Measurements from ENCODE around the gene ALDH1L1.

Gene ALDH1L1

GRCh38 chr3:126191246-126191645, 10.9 kb upstream of the ALDH1L1 start:
- no peak for DNase-seq

GRCh38 chr3:126187920-126188319, 7.5 kb upstream of the ALDH1L1 start:
- DNase-seq = no peak

GRCh38 chr3:126186749-126187148, 6.4 kb upstream of the ALDH1L1 start:
- DNase-seq = no peak

GRCh38 chr3:126186271-126186670, 5.9 kb upstream of the ALDH1L1 start:
- no peak for DNase-seq

- no peak for DNase-seq
These were observed 4.1 kb upstream of the ALDH1L1 start for GRCh38 chr3:126184465-126185000.

- no peak for DNase-seq
These were observed 976 bp upstream of the ALDH1L1 start for GRCh38 chr3:126181398-126181725.

- peak; percentile 10 for DNase-seq
These were observed 435 bp downstream of the ALDH1L1 start for GRCh38 chr3:126179825-126180476.

GRCh38 chr3:126170073-126170777, 10.2 kb downstream of the ALDH1L1 start:
- DNase-seq = no peak

GRCh38 chr3:126167566-126167965, 12.8 kb downstream of the ALDH1L1 start:
- no peak for DNase-seq

- no peak for DNase-seq
These were observed 14.4 kb downstream of the ALDH1L1 start for GRCh38 chr3:126166009-126166408.

- DNase-seq = no peak
These were observed 19.1 kb downstream of the ALDH1L1 start for GRCh38 chr3:126161309-126161708.

- no peak for DNase-seq
These were observed 19.9 kb downstream of the ALDH1L1 start for GRCh38 chr3:126160243-126161210.

- DNase-seq = no peak
These were observed 20.9 kb downstream of the ALDH1L1 start for GRCh38 chr3:126159476-126159875.

- no peak for DNase-seq
These were observed 21.4 kb downstream of the ALDH1L1 start for GRCh38 chr3:126158912-126159454.

- no peak for DNase-seq
These were observed 22.1 kb downstream of the ALDH1L1 start for GRCh38 chr3:126158016-126158911.

- no peak for DNase-seq
These were observed 23.2 kb downstream of the ALDH1L1 start for GRCh38 chr3:126157083-126157768.

GRCh38 chr3:126156468-126156867, 23.9 kb downstream of the ALDH1L1 start:
- no peak for DNase-seq

- DNase-seq = no peak
These were observed 24.6 kb downstream of the ALDH1L1 start for GRCh38 chr3:126155819-126156218.

GRCh38 chr3:126155280-126155640, 25.1 kb downstream of the ALDH1L1 start:
- DNase-seq = no peak

- DNase-seq = no peak
These were observed 25.8 kb downstream of the ALDH1L1 start for GRCh38 chr3:126154391-126155279.
